ENCODE measurements around the gene TMEM126B.
"Not testable (repeated sequence)": the region's sequence is repeated elsewhere in the genome, so short reads cannot be mapped to it uniquely, and the experiment has no call there.

TMEM126B gene

GRCh38 chr11:85627998-85628770 lies at the start of gene TMEM126B:
Gene TMEM126B, plus strand, starts transcription at chr11:85628593. Its CDS starts 15 bp downstream, at chr11:85628608.
- peak; percentile 98 for DNase-seq (ENCODE audit: low read depth)

- no peak for DNase-seq (ENCODE audit: low read depth)
Observed at GRCh38 chr11:85582111-85582510, 46.3 kb upstream of the TMEM126B start.

GRCh38 chr11:85589373-85589772 lies 39.0 kb upstream of the TMEM126B start:
- no peak for DNase-seq (ENCODE audit: low read depth)

GRCh38 chr11:85590848-85591483 lies 37.4 kb upstream of the TMEM126B start:
- DNase-seq (ENCODE audit: low read depth) = peak; percentile 63

- DNase-seq (ENCODE audit: low read depth) = peak; percentile 74
Observed at GRCh38 chr11:85595285-85595884, 33.0 kb upstream of the TMEM126B start.

GRCh38 chr11:85596886-85597285 lies 31.5 kb upstream of the TMEM126B start:
- DNase-seq (ENCODE audit: low read depth) = no peak

GRCh38 chr11:85599083-85599482 lies 29.3 kb upstream of the TMEM126B start:
- DNase-seq (ENCODE audit: low read depth) = no peak

- no peak for DNase-seq (ENCODE audit: low read depth)
Observed at GRCh38 chr11:85602526-85603213, 25.7 kb upstream of the TMEM126B start.

- DNase-seq (ENCODE audit: low read depth) = no peak
Observed at GRCh38 chr11:85603220-85603619, 25.2 kb upstream of the TMEM126B start.

GRCh38 chr11:85606237-85606636 lies 22.2 kb upstream of the TMEM126B start:
- DNase-seq (ENCODE audit: low read depth) = not testable (repeated sequence)

GRCh38 chr11:85608621-85609020 lies 19.8 kb upstream of the TMEM126B start:
- DNase-seq (ENCODE audit: low read depth) = not testable (repeated sequence)

GRCh38 chr11:85609286-85609685 lies 19.1 kb upstream of the TMEM126B start:
- not testable (repeated sequence) for DNase-seq (ENCODE audit: low read depth)

GRCh38 chr11:85611643-85612042 lies 16.8 kb upstream of the TMEM126B start:
- DNase-seq (ENCODE audit: low read depth) = not testable (repeated sequence)

- DNase-seq (ENCODE audit: low read depth) = peak; percentile 24
Observed at GRCh38 chr11:85619499-85619898, 8.9 kb upstream of the TMEM126B start.

GRCh38 chr11:85620256-85620655 lies 8.1 kb upstream of the TMEM126B start:
- DNase-seq (ENCODE audit: low read depth) = no peak

- no peak for DNase-seq (ENCODE audit: low read depth)
Observed at GRCh38 chr11:85626496-85626895, 1.9 kb upstream of the TMEM126B start.

GRCh38 chr11:85627332-85627997 lies 928 bp upstream of the TMEM126B start, which contains the start of gene DLG2:
Gene DLG2, minus strand, starts transcription at chr11:85627344.
- peak; percentile 54 for DNase-seq (ENCODE audit: low read depth)

GRCh38 chr11:85628771-85629341 lies 463 bp downstream of the TMEM126B start:
- peak; percentile 46 for DNase-seq (ENCODE audit: low read depth)

GRCh38 chr11:85634747-85635146 lies 6.4 kb downstream of the TMEM126B start:
- no peak for DNase-seq (ENCODE audit: low read depth)

- DNase-seq (ENCODE audit: low read depth) = no peak
Observed at GRCh38 chr11:85643191-85643614, 14.8 kb downstream of the TMEM126B start.

- DNase-seq (ENCODE audit: low read depth) = peak; percentile 22
Observed at GRCh38 chr11:85647078-85647477, 18.7 kb downstream of the TMEM126B start.
